HG02885 (cell line): ENCODE results near the gene LRRC4C.

Experiments
- ATAC-seq: cut with Tn5 transposase; IDR thresholded peaks from one replicate; pipeline ENCODE4 v1.9.1; 2021; ENCODE audit warnings: mild to moderate bottlenecking; ENCODE audit not compliant: unreplicated experiment, poor library complexity

The LRRC4C gene

GRCh38 chr11:40100162-40100553 lies 1359.3 kb downstream of the LRRC4C start:
- ATAC-seq: no peak

DNA sequence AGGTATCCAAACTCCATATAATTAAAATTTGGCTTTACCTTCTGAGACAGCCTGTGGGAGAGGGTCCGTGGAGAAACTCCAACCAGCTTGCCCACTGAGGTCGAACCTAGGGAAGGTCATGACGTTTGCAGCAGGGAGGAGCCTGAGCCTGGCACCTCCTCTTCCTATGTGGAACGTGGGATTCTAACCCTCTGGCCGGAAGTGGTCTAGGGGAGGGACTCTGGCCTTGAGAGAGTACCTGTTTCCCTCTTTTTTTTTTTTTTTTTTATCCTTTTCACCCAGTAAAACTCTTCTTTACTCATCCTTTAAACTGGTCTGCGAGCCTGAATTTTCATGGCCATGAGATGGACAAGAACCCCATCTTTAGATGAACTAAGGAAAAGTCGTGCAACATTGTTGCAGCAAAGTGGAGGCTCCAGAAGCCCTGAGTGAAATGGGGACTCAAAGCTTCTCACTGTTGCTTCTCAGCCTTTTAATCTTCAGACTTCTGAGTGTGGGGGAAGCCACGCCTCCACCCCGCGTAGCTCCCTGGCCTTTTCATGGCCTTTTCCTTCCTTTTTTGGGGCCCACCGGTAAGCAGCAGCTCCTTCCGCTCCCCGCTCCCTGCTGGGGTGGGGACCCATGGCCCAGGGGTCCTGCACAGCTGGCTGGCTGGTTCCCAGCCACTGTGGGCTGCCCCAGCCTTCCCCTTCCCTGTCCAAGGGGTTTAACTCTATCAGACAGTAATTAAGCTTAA lies 1359.9 kb downstream of the LRRC4C start:
- no peak for ATAC-seq

DNA sequence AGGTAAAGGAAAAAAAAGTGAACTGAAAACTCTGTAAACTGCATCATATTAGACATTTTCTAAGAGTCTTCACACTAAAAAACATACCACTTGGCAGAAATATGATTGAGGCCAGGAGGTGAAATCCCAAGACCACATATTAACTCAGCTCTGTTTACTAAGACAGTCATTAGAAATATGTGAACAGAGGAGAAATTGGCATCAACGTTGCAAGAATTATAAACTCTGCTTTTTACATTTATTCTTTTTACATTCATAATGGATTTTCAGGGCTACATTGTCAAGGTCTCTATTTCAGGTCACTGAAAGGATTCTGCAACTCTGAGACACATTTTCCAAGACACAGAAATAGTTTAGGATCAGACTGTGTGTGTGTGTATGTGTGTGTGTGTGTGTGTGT lies 1364.0 kb downstream of the LRRC4C start:
- ATAC-seq: no peak

- ATAC-seq: no peak
Observed at GRCh38 chr11:40094954-40095353, 1364.5 kb downstream of the LRRC4C start.

GRCh38 chr11:40080434-40080833 lies 1379.0 kb downstream of the LRRC4C start:
- ATAC-seq: no peak
